HuH-7.5 (cell line): ENCODE data around the gene INSRR.

Experiments used
- DNase-seq: peaks from one replicate; pipeline ENCODE4 v3.0.0; 2011; ENCODE audit warnings: low spot score

The INSRR gene

DNA sequence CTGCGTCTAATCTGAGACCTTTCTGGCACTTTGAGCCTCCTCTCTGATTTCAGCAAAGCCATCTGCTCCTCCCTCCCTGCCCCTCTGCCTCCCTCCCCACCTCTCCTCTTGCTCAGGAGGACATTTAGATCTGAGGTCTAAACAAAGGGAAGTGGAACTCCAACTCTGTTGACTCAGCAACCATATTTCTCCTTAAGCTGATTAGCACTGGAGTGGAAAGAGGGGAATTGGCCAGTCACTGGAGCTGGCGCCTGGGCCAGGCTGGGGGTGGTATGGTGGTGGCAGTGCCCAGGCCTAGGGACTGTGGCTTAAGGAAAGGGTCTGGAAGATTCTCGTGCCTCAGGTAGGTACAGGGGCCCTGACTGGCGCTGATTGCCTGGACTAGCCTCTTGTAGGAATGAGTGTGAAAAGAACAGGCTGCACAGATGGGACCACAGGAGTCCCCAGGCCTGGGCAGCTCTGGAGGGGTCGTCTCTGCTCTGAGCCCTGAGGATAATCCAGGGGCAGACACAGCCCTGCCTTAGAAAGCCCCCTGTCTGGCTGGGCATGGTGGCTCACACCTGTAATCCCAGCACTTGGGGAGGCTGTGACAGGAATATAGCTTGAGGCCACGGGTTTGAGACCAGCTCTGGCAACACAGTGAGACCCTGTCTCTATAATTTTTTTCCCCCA, 54.2 kb downstream of the INSRR start:
- no peak for DNase-seq

DNA sequence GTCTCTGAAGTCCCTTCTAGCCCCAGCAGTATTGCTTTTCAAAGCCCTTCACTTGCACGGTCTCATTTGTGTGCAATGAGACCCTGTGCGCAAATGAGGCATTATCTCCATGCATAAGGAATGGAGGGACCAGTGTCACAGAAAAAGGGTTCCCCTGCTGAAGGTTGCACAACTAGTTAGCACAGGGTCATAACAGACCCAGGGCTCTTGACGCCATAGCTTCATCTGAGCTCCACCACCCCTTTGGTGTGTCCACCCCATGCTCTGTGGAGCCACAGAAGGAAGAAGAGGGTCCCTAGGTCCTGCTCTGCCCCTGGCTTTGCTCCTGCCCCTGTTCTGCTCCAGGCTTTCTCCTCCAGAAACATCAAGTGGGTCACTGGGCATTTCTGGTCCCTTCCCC, 54.9 kb downstream of the INSRR start:
- DNase-seq: no peak

DNA sequence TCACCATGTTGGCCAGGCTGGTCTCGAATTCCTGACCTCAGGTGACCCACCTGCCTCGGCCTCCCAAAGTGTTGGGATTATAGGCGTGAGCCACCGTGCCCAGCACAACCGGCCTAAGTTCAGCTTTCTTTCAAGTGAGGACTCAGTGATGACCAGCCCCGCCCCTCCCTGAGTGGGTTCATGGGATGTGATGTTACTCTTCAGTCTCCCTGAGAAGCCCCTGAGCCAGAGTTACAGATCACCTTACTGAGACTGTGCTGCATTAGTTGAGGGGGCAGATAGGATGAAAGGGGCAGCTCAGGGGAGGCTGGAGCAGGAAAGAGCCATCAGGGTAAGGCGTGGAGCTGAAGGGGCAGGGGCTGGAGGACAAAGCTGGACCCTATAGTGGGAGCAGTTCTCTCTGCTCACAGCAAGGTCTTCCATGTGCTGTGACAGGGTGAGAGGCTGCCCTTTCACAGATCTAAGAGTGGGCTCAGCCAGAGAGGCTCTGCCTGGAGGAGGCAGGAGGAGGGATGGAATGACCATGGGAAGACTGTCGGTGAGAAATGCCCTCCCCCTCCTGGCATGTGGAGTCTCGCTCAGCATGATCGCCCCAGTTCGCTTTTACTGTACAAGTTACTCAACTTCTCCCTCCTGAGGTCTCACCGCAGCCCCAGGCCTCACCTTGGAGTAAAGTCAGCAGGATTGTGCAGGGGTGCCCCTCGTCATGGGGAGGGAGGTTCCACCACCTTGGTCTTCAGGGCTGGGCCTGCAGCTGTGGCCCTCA, 55.6 kb downstream of the INSRR start:
- no peak for DNase-seq

DNA sequence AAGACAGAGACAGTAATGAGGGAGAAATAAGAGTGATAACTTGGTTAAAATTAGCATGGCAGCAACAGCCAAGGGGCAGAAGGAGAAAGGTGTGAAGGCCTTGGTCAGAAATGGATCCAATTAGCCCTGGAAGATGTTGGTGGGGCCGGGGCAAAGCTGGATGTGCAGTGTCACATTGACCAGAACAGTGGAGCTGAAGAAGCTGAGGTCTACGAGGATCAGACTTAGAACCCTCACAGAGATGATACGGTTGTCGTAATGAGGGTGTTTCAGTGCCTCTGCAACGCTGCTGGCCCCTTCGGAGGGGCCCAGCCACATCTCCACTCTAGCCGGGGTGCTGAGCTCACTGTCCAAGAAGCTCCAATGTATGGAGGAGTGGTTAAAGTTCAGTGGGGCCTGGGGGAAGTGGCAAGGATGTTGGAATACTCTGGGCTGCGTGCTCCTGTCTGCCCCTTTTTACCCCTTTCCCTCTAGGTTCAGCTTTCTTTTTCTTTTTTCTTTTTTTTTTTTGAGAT, 56.4 kb downstream of the INSRR start:
- no peak for DNase-seq

DNA sequence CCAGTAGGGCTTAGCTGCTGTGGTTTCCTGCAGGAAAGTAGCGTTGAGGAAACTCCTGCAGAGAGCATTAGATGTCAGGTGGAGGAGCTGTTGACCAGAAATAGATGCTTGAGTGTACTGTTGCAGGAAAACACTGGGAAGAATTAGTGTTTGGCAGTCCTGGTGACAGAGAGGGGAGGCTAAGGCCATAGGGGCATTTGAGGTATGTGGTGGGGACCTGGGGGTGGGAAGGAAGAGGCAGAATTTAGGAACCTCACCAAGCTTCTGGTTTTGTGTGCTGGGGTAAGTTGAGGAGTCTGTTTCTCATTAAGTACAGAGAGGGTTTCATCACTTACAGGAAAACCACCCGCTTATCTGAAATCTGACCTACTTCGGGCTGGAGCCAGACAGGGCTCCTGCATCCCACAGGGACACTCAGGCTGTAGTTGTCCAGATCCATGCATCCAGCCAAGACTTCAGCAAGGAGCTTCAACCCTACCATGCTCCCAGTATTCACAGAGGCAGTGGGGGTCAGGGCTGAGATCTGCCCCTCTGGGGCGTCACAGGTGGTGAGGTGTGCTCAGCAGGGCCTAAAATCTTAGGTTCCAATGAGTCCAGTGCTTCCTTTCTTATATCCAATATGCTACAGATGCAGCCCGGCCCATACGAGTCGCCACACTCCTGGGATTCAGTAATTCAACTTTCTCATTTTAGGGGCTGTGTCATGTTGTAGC, 57.4 kb downstream of the INSRR start:
- DNase-seq: no peak

DNA sequence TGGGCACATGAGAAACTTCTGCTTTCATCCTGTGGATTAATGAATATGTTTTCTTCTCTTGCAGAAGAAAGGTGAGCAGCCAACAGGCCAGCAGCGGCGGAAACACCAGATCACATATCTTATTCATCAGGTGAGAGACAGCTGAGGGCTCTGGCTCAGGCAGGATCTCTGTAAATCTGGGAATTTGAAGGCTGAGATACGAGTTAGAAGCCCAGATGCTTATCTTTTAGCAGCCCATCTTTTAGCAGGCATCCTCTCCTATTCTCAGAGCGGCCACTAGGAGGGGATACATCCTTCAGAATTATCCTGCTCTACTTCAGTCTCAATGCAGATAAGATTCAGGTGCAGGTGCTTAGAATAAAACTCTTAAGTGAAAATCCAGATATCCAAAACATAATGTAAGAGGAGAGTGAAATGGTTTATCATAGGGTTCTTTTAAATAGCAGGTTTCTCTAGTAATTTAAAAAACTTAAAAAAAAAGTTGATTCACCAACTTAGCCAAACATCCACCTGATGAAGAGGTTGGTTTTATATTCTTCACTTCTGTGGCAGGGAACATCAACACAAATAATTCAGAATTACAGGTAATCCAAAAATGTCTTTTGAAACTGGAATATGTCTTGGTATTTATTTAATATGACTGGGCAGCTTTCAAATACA, 61.6 kb downstream of the INSRR start:
- DNase-seq: peak; percentile 51

DNA sequence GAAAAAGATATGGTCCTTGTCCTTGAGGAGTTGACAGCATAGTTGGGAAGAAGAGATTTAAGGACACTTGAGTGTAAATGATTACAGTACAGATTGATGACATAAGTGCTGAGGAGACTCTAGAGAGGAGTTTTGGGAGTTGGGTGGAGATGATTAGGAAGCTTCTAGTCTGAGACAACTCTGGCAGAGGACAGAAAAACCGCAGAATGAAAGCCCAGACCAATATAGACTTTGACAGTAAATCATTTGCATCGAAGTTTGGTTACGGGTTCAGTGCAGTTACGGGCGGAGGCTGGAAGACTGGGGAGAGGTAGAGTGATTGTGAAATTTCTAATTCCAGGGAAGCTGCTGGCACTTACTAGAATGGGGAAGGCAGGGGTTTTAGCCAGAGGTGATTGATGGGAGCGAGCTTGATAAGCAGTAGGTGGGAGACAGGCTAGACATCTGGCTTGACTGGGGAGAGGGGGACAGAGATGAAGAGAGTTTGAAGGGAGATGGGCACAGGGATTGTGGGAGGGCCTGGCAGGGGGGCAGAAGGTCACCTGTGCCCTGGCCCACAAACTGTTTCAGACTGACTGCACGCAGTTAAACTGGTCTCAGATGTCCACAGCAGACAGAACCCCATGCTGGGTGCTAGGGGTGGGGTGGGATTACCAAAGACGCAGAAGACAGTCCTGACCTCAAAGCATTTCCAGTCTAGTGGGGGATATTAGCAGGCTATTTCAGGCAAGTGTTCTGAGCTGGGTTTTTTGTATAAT, 62.4 kb downstream of the INSRR start:
- no peak for DNase-seq

DNA sequence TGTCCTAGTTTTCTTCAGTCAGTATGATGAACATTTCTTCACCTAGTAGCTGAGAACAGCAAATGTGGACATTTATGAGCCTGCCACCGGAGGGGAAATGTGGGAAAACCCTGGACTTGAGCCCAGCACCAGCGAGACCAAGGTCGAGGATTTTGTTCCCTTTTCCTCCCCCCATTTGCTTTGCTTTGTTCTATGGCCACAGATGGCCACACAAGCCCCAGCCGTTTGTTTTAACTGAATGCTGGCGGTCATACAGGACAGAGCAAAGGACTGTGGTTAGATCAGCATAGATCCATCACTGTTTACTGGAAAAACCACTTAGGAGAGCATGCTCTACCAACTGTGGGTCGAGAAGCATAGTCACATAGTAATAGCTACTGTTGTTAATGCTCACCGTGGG, 63.1 kb downstream of the INSRR start:
- DNase-seq: no peak

DNA sequence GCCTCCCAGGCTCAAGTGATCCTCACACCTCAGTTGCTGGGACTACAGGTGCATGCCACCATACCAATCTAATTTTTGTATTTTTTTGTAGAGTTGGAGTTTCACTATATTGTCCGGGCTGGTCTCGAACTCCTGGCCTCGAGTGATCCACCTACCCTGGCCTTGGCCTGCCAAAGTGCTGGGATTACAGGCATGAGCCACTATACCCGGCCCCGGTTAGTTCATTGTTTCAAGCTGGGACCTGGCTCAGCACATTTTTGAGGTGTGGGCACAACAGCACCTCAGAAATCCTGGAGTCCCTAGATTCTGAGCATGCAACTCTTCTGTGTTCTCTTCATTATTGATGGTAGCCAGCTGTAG, 63.6 kb downstream of the INSRR start:
- no peak for DNase-seq

DNA sequence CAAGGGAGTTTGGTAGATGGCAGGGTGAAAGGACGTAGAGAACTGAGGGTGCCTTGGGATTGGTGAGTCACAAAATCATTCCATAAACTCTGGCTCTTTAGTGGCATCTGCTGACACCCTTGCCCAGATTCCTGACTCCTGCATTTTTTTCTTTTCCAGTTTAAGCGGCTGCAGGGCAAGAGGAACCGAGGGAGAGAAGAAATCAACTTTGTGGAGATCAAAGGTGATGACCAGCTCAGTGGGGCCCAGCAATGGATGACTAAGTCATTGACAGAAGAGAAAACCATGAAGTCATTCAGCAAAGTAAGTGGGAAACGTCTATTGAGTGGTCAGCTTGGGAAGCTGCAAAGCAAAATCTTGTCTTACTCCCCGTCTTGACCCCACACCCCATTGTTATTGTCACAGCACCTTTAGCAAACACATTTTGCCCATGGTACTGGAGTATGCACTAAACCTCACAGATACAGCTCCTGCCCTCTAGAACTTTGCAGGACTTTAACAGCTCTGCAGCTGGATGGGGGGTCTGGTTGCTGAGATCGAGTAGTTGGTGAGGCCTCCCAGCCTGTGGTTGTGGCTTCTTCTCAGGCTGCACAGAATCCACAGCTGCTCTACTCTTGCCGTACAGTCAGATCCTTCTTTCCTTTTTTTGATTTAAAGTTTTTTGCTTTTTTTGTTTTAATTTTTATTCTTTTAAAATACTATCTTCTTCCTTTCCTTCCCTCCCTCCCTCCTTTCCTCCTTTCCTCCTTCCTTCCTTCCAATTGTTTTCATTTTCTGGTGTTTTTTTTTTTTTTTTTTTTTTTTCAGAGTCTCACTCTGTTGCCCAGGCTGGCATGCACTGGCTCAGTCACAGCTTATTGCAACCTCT, 64.2 kb downstream of the INSRR start:
- no peak for DNase-seq
